ENCODE data around the gene MAGEB4. TPM values are rescaled to one million over a fixed set of nuclear protein-coding genes. Genes with fewer than 3 reads are reported as not detected.

The MAGEB4 gene
- total RNA-seq, 3 donors from 2014 or later: 0.15 TPM; not detected in 2

DNA sequence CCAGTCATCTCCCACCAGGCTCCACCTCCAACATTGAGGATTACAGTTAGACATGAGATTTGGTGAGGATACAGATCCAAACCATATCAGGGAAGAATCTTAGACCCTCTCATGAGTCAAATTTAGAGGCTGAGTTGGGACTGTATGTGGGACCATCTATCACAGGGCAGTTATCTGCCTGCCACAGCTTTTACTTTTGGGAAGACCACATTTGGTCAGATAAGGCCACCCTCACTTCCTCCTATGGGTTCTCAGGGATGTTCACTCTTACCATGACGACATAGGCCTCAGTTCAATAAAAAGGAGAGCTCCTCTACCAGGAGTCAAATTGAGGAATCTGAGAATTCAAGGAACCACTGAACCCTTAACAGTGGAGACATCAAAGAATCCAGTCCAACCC is 24.3 kb upstream of the MAGEB4 start:
- TF ChIP-seq POLR2A (IDR thresholded peaks at IDR 0.05): no peak
- TF ChIP-seq POLR2AphosphoS5 (IDR thresholded peaks at IDR 0.05): no peak
- TF ChIP-seq, protein P1, sequence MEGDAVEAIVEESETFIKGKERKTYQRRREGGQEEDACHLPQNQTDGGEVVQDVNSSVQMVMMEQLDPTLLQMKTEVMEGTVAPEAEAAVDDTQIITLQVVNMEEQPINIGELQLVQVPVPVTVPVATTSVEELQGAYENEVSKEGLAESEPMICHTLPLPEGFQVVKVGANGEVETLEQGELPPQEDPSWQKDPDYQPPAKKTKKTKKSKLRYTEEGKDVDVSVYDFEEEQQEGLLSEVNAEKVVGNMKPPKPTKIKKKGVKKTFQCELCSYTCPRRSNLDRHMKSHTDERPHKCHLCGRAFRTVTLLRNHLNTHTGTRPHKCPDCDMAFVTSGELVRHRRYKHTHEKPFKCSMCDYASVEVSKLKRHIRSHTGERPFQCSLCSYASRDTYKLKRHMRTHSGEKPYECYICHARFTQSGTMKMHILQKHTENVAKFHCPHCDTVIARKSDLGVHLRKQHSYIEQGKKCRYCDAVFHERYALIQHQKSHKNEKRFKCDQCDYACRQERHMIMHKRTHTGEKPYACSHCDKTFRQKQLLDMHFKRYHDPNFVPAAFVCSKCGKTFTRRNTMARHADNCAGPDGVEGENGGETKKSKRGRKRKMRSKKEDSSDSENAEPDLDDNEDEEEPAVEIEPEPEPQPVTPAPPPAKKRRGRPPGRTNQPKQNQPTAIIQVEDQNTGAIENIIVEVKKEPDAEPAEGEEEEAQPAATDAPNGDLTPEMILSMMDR (IDR thresholded peaks at IDR 0.05): no peak
- intact Hi-C loops (cut with DNase I; ENCODE audit: low total_unique reads): no loop called here
- no peak overlapping the region for H3K27ac ChIP-seq
- no peaks in the 10 kb centered on the region for H3K9me3 ChIP-seq
- DNase-seq (ENCODE audit: low spot score in 2 of 2): no peak
- H3K4me1 ChIP-seq: no peaks in the 10 kb centered on the region
- no peaks in the 10 kb centered on the region for H3K36me3 ChIP-seq
- peaks cover 0 to 21% of the 10 kb centered on the region in 2 donors for H3K27me3 ChIP-seq
- H3K4me3 ChIP-seq: no peak overlapping the region

GRCh38 chrX:30219372-30219771 is 22.4 kb upstream of the MAGEB4 start:
- intact Hi-C loops (cut with DNase I; ENCODE audit: low total_unique reads): no loop called here
- H3K27me3 ChIP-seq: peaks cover 0 to 11% of the 10 kb centered on the region in 2 donors
- TF ChIP-seq, protein P1 (IDR thresholded peaks at IDR 0.05): no peak
- TF ChIP-seq POLR2AphosphoS5 (IDR thresholded peaks at IDR 0.05): no peak
- TF ChIP-seq POLR2A (IDR thresholded peaks at IDR 0.05): no peak
- H3K4me1 ChIP-seq: no peaks in the 10 kb centered on the region
- H3K27ac ChIP-seq: no peak overlapping the region
- no peaks in the 10 kb centered on the region for H3K9me3 ChIP-seq
- no peak overlapping the region for H3K4me3 ChIP-seq
- H3K36me3 ChIP-seq: no peaks in the 10 kb centered on the region
- no peak for DNase-seq (ENCODE audit: low spot score in 2 of 2)

DNA sequence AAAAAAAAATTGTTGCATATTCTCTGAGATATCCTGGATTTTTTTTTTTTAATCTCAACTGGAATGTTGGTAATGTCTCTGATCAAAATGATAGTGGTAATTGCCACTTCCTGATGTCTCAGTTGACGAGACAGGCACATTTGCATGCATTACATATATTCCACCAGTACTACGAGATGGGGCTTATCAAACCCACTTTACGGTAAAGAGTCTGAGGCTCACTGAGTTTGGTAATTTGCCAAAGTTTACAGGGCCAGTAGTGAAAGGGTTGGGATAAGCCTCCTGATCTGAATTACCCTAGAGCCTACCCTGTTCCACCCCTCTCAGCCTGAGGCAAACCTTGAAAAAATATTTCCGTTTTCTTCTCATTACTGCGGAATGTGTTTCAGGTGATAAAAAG is 21.1 kb upstream of the MAGEB4 start:
- no peaks in the 10 kb centered on the region for H3K9me3 ChIP-seq
- H3K27ac ChIP-seq: no peak overlapping the region
- no peak for DNase-seq (ENCODE audit: low spot score in 2 of 2)
- no peaks in the 10 kb centered on the region for H3K36me3 ChIP-seq
- H3K4me3 ChIP-seq: no peak overlapping the region
- H3K27me3 ChIP-seq: peaks cover 0 to 4% of the 10 kb centered on the region in 2 donors
- H3K4me1 ChIP-seq: no peaks in the 10 kb centered on the region
- intact Hi-C loops (cut with DNase I; ENCODE audit: low total_unique reads): no loop called here
- TF ChIP-seq POLR2AphosphoS5 (IDR thresholded peaks at IDR 0.05) (no peak), POLR2A (IDR thresholded peaks at IDR 0.05) (no peak)
- TF ChIP-seq, protein P1 (IDR thresholded peaks at IDR 0.05): no peak

GRCh38 chrX:30224536-30224935 is 17.3 kb upstream of the MAGEB4 start:
- no peak overlapping the region for H3K27ac ChIP-seq
- intact Hi-C loops (cut with DNase I; ENCODE audit: low total_unique reads): no loop called here
- no peaks in the 10 kb centered on the region for H3K9me3 ChIP-seq
- no peaks in the 10 kb centered on the region for H3K4me1 ChIP-seq
- no peaks in the 10 kb centered on the region for H3K36me3 ChIP-seq
- TF ChIP-seq POLR2AphosphoS5 (IDR thresholded peaks at IDR 0.05): no peak
- TF ChIP-seq, protein P1 (IDR thresholded peaks at IDR 0.05): no peak
- TF ChIP-seq POLR2A (IDR thresholded peaks at IDR 0.05): no peak
- peaks cover 0 to 9% of the 10 kb centered on the region in 2 donors for H3K27me3 ChIP-seq
- no peak overlapping the region for H3K4me3 ChIP-seq
- DNase-seq (ENCODE audit: low spot score in 2 of 2): no peak

DNA sequence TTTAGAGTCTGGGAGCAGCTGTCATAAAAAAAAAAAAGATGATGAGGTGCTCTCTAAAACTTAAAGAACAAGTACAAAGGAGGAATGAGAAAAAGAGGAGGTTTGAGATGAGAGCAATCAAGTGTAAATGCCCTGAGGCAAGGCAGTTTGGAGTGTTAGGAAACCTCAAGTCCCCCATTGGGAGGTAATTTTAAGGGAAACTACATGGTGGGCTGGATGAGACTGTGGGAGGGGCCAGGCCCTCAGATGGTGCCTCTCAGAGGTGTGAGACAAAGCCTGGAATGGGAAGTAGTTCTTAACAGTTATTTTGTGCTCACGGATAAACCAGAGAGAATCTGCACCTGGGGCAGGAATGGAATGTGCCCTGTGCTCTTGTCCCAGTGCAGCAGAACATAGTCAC is 13.3 kb upstream of the MAGEB4 start:
- Histone ChIP-seq H3K4me3 (no peak overlapping the region), H3K36me3 (no peaks in the 10 kb centered on the region), H3K4me1 (no peaks in the 10 kb centered on the region), H3K27me3 (peaks cover 0 to 4% of the 10 kb centered on the region in 2 donors), H3K9me3 (no peaks in the 10 kb centered on the region), H3K27ac (no peak overlapping the region)
- no peak for DNase-seq (ENCODE audit: low spot score in 2 of 2)
- no peak for TF ChIP-seq POLR2AphosphoS5 (IDR thresholded peaks at IDR 0.05)
- TF ChIP-seq POLR2A (IDR thresholded peaks at IDR 0.05): no peak
- TF ChIP-seq, protein P1 (IDR thresholded peaks at IDR 0.05): no peak
- intact Hi-C loops (cut with DNase I; ENCODE audit: low total_unique reads): loop anchor here (5.0 kb wide), 1 partner anchor 91 kb away; no protein-coding TSS in a partner anchor

All from breast epithelium (tissue), 4 donors.